Left ventricle myocardium inferior (tissue), 1 donor: ENCODE measurements around the gene ADCY9. TPM values are rescaled to one million over a fixed set of nuclear protein-coding genes. Genes with fewer than 3 reads are reported as not detected.

ENCODE experiments used
- DNase-seq: peaks from one replicate; pipeline ENCODE4 v3.0.0-alpha.2; 2020
- H3K27ac ChIP-seq: fragments of 200-600 bp; replicated peaks from 2 replicates; pipeline ENCODE4 v1.8.0; 2021
- H3K27me3 ChIP-seq: fragments of 200-600 bp; 2 replicates; pipeline ENCODE4 v1.8.0; 2021; ENCODE audit warnings: low read depth
- H3K36me3 ChIP-seq: fragments of 200-600 bp; 2 replicates; pipeline ENCODE4 v1.8.0; 2021
- H3K4me1 ChIP-seq: fragments of 200-600 bp; 2 replicates; pipeline ENCODE4 v1.8.0; 2021
- H3K4me3 ChIP-seq: fragments of 200-600 bp; 2 replicates; pipeline ENCODE4 v1.8.0; 2021; ENCODE audit warnings: mild to moderate bottlenecking, moderate library complexity
- H3K9me3 ChIP-seq: fragments of 200-600 bp; replicated peaks from 2 replicates; pipeline ENCODE4 v1.8.0; 2021
- intact Hi-C: fragments of 100-400 bp; cut with micrococcal nuclease; formaldehyde crosslinking; loops from one replicate; pipeline ENCODE4 v1.11.0; 2022
- total RNA-seq: library from RNA; stranded (reverse); fragmentation: NEBNext Ultra II Directional; extraction: Animal tissue kit (Norgen Biotek cat#: 25700); gene quantifications from one replicate; pipeline ENCODE4 v1.2.1, GENCODE V29; 2021
- TF ChIP-seq, protein P1 (sequence below): fragments of 200-600 bp; IDR thresholded peaks from 2 replicates; pipeline ENCODE4 v1.8.0; 2021; ENCODE audit warnings: antibody characterized with exemption, mild to moderate bottlenecking, borderline replicate concordance
- donor health status: DM: no; HTN: yes; CAD: no; lungs with severe emphysema.

Gene ADCY9
- total RNA-seq, 1 donor from 2014 or later, result 44.3 TPM

DNA sequence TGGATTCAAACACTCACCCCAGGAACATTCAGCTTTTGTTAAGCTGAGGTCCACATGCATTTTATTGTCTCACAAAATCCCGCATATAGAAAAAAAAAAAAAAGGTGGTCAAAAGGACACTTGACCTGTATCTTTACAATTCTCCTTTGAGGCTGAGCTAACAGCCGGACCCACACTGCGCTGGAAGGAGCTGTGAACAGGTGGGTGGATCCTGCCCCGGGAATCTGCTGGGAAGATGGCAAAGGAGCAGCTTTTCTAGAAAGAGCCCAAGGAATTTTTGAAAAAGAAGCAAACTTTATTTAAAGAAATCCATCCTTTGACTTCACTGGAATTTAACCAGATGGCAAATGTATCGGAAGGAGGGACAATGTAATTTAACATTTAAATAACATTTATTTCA lies 108.1 kb downstream of the ADCY9 start:
- Histone ChIP-seq H3K9me3 (no peaks in the 10 kb centered on the region), H3K4me1 (peaks cover 41% of the 10 kb centered on the region), H3K27ac (no peak overlapping the region), H3K36me3 (peaks cover 7% of the 10 kb centered on the region), H3K4me3 (no peak overlapping the region), H3K27me3 (no peaks in the 10 kb centered on the region)
- intact Hi-C loops, result no loop called here
- TF ChIP-seq, protein P1, sequence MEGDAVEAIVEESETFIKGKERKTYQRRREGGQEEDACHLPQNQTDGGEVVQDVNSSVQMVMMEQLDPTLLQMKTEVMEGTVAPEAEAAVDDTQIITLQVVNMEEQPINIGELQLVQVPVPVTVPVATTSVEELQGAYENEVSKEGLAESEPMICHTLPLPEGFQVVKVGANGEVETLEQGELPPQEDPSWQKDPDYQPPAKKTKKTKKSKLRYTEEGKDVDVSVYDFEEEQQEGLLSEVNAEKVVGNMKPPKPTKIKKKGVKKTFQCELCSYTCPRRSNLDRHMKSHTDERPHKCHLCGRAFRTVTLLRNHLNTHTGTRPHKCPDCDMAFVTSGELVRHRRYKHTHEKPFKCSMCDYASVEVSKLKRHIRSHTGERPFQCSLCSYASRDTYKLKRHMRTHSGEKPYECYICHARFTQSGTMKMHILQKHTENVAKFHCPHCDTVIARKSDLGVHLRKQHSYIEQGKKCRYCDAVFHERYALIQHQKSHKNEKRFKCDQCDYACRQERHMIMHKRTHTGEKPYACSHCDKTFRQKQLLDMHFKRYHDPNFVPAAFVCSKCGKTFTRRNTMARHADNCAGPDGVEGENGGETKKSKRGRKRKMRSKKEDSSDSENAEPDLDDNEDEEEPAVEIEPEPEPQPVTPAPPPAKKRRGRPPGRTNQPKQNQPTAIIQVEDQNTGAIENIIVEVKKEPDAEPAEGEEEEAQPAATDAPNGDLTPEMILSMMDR, result no peak
- DNase-seq, result no peak

DNA sequence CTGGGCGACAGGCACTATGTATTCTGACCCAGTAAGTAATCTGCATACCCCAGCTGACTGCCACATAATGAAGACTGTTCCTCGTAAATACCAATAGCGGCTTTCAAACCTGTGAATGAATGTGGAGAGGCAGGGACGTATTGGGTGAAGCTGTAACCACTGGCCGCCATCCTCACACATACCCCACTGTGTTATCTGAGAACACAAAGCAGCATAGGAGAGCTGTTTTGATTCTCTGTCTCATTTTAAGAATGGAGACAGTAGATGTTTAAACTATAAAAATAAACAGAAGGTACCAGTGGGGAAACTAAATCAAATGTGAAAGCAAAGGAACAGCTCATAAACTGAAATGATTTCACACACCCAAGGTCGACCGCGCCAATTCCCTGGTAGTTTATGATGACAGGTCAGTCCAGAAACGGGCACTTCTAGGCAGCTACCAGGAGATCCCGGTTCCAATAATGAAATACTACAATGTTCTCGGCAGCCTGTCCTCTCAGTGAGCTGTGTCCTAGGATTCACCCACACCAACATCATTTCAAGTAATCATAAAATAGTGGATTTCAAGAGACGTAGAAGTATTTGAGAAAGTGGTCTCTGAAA lies 109.7 kb downstream of the ADCY9 start:
- DNase-seq, result no peak
- TF ChIP-seq, protein P1, result no peak
- Histone ChIP-seq H3K27ac (no peak overlapping the region), H3K9me3 (no peaks in the 10 kb centered on the region), H3K36me3 (peaks cover 7% of the 10 kb centered on the region), H3K4me1 (peaks cover 33% of the 10 kb centered on the region), H3K4me3 (no peak overlapping the region), H3K27me3 (no peaks in the 10 kb centered on the region)
- intact Hi-C loops, result no loop called here

DNA sequence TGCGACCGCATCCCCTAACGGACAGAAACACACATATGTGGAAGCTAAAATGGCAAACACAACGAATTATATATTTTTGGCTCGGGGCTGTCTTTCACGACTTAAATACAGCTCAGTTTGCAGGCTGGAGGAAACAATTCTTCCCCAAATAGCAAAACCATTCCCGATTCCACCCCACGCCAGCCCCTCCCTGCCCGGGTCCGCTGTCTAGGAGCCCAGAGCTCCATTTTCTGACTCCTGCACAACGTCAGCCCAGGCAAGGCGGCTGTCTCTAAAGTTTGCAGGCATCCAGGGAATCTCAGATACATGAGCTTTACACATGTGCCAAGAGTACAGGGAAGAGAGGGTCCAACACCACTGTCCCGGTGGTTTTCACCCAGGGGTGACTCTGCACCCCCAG lies 110.5 kb downstream of the ADCY9 start:
- Histone ChIP-seq H3K9me3 (no peaks in the 10 kb centered on the region), H3K4me1 (peaks cover 27% of the 10 kb centered on the region), H3K27ac (no peak overlapping the region), H3K36me3 (peaks cover 7% of the 10 kb centered on the region), H3K4me3 (no peak overlapping the region), H3K27me3 (no peaks in the 10 kb centered on the region)
- intact Hi-C loops, result no loop called here
- DNase-seq, result no peak
- TF ChIP-seq, protein P1, result no peak

DNA sequence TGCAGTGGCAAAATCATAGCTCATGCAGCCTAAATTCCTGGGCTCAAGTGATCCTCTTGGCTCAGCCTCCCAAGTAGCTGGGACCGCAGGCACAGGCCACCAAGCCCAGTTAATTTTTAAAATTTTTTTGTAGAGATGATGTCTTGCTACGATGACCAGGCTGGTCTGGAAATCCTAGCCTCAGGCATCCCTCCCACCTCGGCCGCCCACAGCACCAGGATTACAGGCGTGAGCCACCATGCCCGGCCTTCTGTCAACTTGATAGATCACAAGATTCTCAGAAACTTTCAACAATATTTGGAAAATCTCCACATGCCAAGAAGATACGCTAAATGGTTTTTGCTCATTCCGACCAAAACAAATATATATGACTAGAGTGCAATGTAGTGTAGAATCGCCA lies 111.0 kb downstream of the ADCY9 start:
- TF ChIP-seq, protein P1, result no peak
- DNase-seq, result no peak

DNA sequence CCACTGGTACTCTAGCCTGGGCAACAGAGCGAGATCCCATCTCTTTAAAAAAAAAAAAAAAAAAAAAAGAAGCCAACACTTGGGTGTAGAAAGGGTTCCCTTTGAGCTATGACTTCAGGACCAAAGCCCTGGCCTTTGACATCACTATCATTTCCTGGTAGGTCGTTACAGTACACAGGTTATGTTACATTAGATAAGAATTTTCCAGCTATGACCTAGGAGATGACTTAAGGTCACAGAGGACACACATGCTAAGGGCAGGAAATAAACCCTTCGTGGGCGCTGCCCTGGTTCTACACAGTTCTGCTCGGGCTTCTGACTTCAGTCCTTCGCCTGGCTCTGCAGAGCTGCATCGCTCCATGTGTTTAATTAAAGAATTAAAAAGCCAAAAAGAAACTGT lies 112.0 kb downstream of the ADCY9 start:
- Histone ChIP-seq H3K4me1 (peaks cover 32% of the 10 kb centered on the region), H3K9me3 (no peaks in the 10 kb centered on the region), H3K27me3 (no peaks in the 10 kb centered on the region), H3K4me3 (no peak overlapping the region), H3K36me3 (peaks cover 7% of the 10 kb centered on the region), H3K27ac (no peak overlapping the region)
- TF ChIP-seq, protein P1, result no peak
- DNase-seq, result no peak
- intact Hi-C loops, result no loop called here

More for the DNA sequence above, 111.0 kb downstream of the ADCY9 start:
- Histone ChIP-seq H3K27ac (no peak overlapping the region), H3K9me3 (no peaks in the 10 kb centered on the region), H3K36me3 (peaks cover 7% of the 10 kb centered on the region), H3K27me3 (no peaks in the 10 kb centered on the region), H3K4me1 (peaks cover 26% of the 10 kb centered on the region), H3K4me3 (no peak overlapping the region)
- intact Hi-C loops, result no loop called here
